ENCODE measurements around the gene ANK3.

Gene ANK3

GRCh38 chr10:60175441-60175971 lies 214.2 kb downstream of the ANK3 start:
- Histone ChIP-seq H3K9ac (ENCODE audit: low read depth in 1 of 2, low read length in 2 of 2) (no peak overlapping the region), H3K4me3 (ENCODE audit: low read length in 2 of 2) (no peak overlapping the region), H3K4me1 (ENCODE audit: control insufficient read depth in 2 of 2, insufficient read depth in 2 of 2, low read length in 2 of 2) (peaks cover 0 to 2% of the 10 kb centered on the region in 2 donors), H3K9me3 (ENCODE audit: control insufficient read depth in 2 of 2, low read length in 2 of 2) (no peaks in the 10 kb centered on the region), H3K27me3 (ENCODE audit: control insufficient read depth in 2 of 2, insufficient read depth in 2 of 2, low read length in 2 of 2) (no peaks in the 10 kb centered on the region), H3K36me3 (ENCODE audit: control insufficient read depth in 2 of 2, insufficient read depth in 2 of 2, low read length in 2 of 2) (peaks cover 0 to 3% of the 10 kb centered on the region in 2 donors), H3K27ac (ENCODE audit: low read depth in 2 of 2, low read length in 2 of 2) (no peak overlapping the region)

DNA sequence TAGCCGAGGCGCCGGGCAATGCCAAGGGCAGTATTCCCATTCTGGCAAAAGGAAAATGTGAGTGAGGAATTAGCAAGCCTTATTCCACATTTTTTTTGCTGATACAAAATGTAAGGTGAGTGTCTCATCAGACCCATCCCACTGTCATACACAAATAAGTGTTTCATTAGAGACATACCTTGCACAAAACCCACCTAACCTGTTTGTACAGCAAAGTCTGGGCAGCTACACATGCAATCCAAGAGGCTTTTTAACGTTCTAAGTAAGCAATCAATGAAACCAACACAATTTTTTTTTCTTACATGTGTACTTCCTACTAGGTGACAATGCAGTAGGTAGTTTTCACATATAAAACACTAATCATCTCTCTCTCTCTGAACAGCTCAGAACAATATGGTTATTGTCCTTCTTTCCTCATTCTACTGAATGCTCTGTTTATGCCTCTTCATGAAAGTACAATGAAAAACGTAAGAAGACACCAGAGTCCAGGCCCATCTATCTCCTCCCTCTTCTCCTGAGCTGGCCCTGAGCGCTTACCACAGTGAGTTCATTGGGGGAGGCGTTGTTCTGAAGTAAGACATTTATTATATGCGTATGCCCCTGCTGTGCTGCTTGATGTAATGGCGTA lies 217.2 kb downstream of the ANK3 start:
- Histone ChIP-seq H3K27ac (ENCODE audit: low read depth in 2 of 2, low read length in 2 of 2) (no peak overlapping the region), H3K9ac (ENCODE audit: low read depth in 1 of 2, low read length in 2 of 2) (no peak overlapping the region)

DNA sequence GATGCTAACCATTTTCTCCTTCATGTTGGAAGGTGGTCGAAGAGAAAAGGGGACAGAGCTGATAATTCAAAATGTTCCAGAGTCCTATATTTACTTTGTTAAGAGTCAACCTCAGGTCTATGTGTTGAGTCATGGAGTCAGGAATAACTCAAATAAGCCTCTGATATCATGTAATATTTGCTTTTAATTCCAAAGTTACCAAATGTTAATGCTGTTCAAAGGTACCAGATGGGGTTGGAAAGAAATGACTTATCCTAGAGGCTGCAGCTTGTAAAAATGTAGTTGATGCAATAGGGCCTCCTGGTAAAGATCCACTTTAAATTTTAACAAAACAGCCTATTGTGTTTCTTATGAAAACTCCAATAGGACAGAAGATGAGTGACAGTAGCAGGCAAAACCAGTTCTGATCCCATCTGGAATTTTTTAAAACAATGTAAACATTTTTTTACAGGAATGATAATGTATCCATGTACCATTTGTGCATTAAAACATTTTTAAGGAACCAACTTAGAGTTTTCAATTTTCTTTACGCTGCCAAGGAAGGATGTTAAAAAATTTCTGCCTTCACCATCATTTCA lies 218.2 kb downstream of the ANK3 start:
- H3K27ac ChIP-seq (ENCODE audit: low read depth in 2 of 2, low read length in 2 of 2), result no peak overlapping the region
- H3K9ac ChIP-seq (ENCODE audit: low read depth in 1 of 2, low read length in 2 of 2), result no peak overlapping the region
- no peaks in the 10 kb centered on the region for H3K4me1 ChIP-seq (ENCODE audit: control insufficient read depth in 2 of 2, insufficient read depth in 2 of 2, low read length in 2 of 2)
- H3K9me3 ChIP-seq (ENCODE audit: control insufficient read depth in 2 of 2, low read length in 2 of 2), result no peaks in the 10 kb centered on the region
- peaks cover 0 to 3% of the 10 kb centered on the region in 2 donors for H3K36me3 ChIP-seq (ENCODE audit: control insufficient read depth in 2 of 2, insufficient read depth in 2 of 2, low read length in 2 of 2)
- no peak overlapping the region for H3K4me3 ChIP-seq (ENCODE audit: low read length in 2 of 2)
- no peaks in the 10 kb centered on the region for H3K27me3 ChIP-seq (ENCODE audit: control insufficient read depth in 2 of 2, insufficient read depth in 2 of 2, low read length in 2 of 2)

More for the DNA sequence above, 217.2 kb downstream of the ANK3 start:
- peaks cover 0 to 2% of the 10 kb centered on the region in 2 donors for H3K4me1 ChIP-seq (ENCODE audit: control insufficient read depth in 2 of 2, insufficient read depth in 2 of 2, low read length in 2 of 2)
- H3K36me3 ChIP-seq (ENCODE audit: control insufficient read depth in 2 of 2, insufficient read depth in 2 of 2, low read length in 2 of 2), result peaks cover 0 to 3% of the 10 kb centered on the region in 2 donors
- no peaks in the 10 kb centered on the region for H3K27me3 ChIP-seq (ENCODE audit: control insufficient read depth in 2 of 2, insufficient read depth in 2 of 2, low read length in 2 of 2)
- H3K4me3 ChIP-seq (ENCODE audit: low read length in 2 of 2), result no peak overlapping the region
- H3K9me3 ChIP-seq (ENCODE audit: control insufficient read depth in 2 of 2, low read length in 2 of 2), result no peaks in the 10 kb centered on the region

- no peak overlapping the region for H3K9ac ChIP-seq (ENCODE audit: low read depth in 1 of 2, low read length in 2 of 2)
- no peak overlapping the region for H3K4me3 ChIP-seq (ENCODE audit: low read length in 2 of 2)
- no peaks in the 10 kb centered on the region for H3K27me3 ChIP-seq (ENCODE audit: control insufficient read depth in 2 of 2, insufficient read depth in 2 of 2, low read length in 2 of 2)
- no peaks in the 10 kb centered on the region for H3K9me3 ChIP-seq (ENCODE audit: control insufficient read depth in 2 of 2, low read length in 2 of 2)
- no peak overlapping the region for H3K27ac ChIP-seq (ENCODE audit: low read depth in 2 of 2, low read length in 2 of 2)
- peaks cover 0 to 3% of the 10 kb centered on the region in 2 donors for H3K36me3 ChIP-seq (ENCODE audit: control insufficient read depth in 2 of 2, insufficient read depth in 2 of 2, low read length in 2 of 2)
- H3K4me1 ChIP-seq (ENCODE audit: control insufficient read depth in 2 of 2, insufficient read depth in 2 of 2, low read length in 2 of 2), result no peaks in the 10 kb centered on the region
These were observed 219.4 kb downstream of the ANK3 start for GRCh38 chr10:60170250-60170649.

- Histone ChIP-seq H3K36me3 (ENCODE audit: control insufficient read depth in 2 of 2, insufficient read depth in 2 of 2, low read length in 2 of 2) (peaks cover 0 to 3% of the 10 kb centered on the region in 2 donors), H3K9ac (ENCODE audit: low read depth in 1 of 2, low read length in 2 of 2) (no peak overlapping the region), H3K4me3 (ENCODE audit: low read length in 2 of 2) (no peak overlapping the region), H3K27ac (ENCODE audit: low read depth in 2 of 2, low read length in 2 of 2) (no peak overlapping the region), H3K9me3 (ENCODE audit: control insufficient read depth in 2 of 2, low read length in 2 of 2) (no peaks in the 10 kb centered on the region), H3K4me1 (ENCODE audit: control insufficient read depth in 2 of 2, insufficient read depth in 2 of 2, low read length in 2 of 2) (no peaks in the 10 kb centered on the region), H3K27me3 (ENCODE audit: control insufficient read depth in 2 of 2, insufficient read depth in 2 of 2, low read length in 2 of 2) (no peaks in the 10 kb centered on the region)
These were observed 220.6 kb downstream of the ANK3 start for GRCh38 chr10:60169111-60169510.

- H3K27ac ChIP-seq (ENCODE audit: low read depth in 2 of 2, low read length in 2 of 2), result no peak overlapping the region
- H3K36me3 ChIP-seq (ENCODE audit: control insufficient read depth in 2 of 2, insufficient read depth in 2 of 2, low read length in 2 of 2), result no peaks in the 10 kb centered on the region
- H3K9me3 ChIP-seq (ENCODE audit: control insufficient read depth in 2 of 2, low read length in 2 of 2), result no peaks in the 10 kb centered on the region
- no peaks in the 10 kb centered on the region for H3K27me3 ChIP-seq (ENCODE audit: control insufficient read depth in 2 of 2, insufficient read depth in 2 of 2, low read length in 2 of 2)
- no peaks in the 10 kb centered on the region for H3K4me1 ChIP-seq (ENCODE audit: control insufficient read depth in 2 of 2, insufficient read depth in 2 of 2, low read length in 2 of 2)
- no peak overlapping the region for H3K4me3 ChIP-seq (ENCODE audit: low read length in 2 of 2)
- H3K9ac ChIP-seq (ENCODE audit: low read depth in 1 of 2, low read length in 2 of 2), result no peak overlapping the region
These were observed 222.6 kb downstream of the ANK3 start for GRCh38 chr10:60167050-60167449.

GRCh38 chr10:60163786-60164185 lies 225.9 kb downstream of the ANK3 start:
- no peak overlapping the region for H3K27ac ChIP-seq (ENCODE audit: low read depth in 2 of 2, low read length in 2 of 2)
- H3K4me3 ChIP-seq (ENCODE audit: low read length in 2 of 2), result no peak overlapping the region
- no peaks in the 10 kb centered on the region for H3K27me3 ChIP-seq (ENCODE audit: control insufficient read depth in 2 of 2, insufficient read depth in 2 of 2, low read length in 2 of 2)
- no peaks in the 10 kb centered on the region for H3K9me3 ChIP-seq (ENCODE audit: control insufficient read depth in 2 of 2, low read length in 2 of 2)
- no peak overlapping the region for H3K9ac ChIP-seq (ENCODE audit: low read depth in 1 of 2, low read length in 2 of 2)
- H3K36me3 ChIP-seq (ENCODE audit: control insufficient read depth in 2 of 2, insufficient read depth in 2 of 2, low read length in 2 of 2), result no peaks in the 10 kb centered on the region
- H3K4me1 ChIP-seq (ENCODE audit: control insufficient read depth in 2 of 2, insufficient read depth in 2 of 2, low read length in 2 of 2), result no peaks in the 10 kb centered on the region

GRCh38 chr10:60162631-60163030 lies 227.0 kb downstream of the ANK3 start:
- Histone ChIP-seq H3K27me3 (ENCODE audit: control insufficient read depth in 2 of 2, insufficient read depth in 2 of 2, low read length in 2 of 2) (no peaks in the 10 kb centered on the region), H3K4me1 (ENCODE audit: control insufficient read depth in 2 of 2, insufficient read depth in 2 of 2, low read length in 2 of 2) (no peaks in the 10 kb centered on the region), H3K4me3 (ENCODE audit: low read length in 2 of 2) (no peak overlapping the region), H3K27ac (ENCODE audit: low read depth in 2 of 2, low read length in 2 of 2) (no peak overlapping the region), H3K9me3 (ENCODE audit: control insufficient read depth in 2 of 2, low read length in 2 of 2) (no peaks in the 10 kb centered on the region), H3K9ac (ENCODE audit: low read depth in 1 of 2, low read length in 2 of 2) (no peak overlapping the region), H3K36me3 (ENCODE audit: control insufficient read depth in 2 of 2, insufficient read depth in 2 of 2, low read length in 2 of 2) (no peaks in the 10 kb centered on the region)

GRCh38 chr10:60155943-60156683 lies 233.6 kb downstream of the ANK3 start:
- no peak overlapping the region for H3K9ac ChIP-seq (ENCODE audit: low read depth in 1 of 2, low read length in 2 of 2)
- no peaks in the 10 kb centered on the region for H3K9me3 ChIP-seq (ENCODE audit: control insufficient read depth in 2 of 2, low read length in 2 of 2)
- no peaks in the 10 kb centered on the region for H3K36me3 ChIP-seq (ENCODE audit: control insufficient read depth in 2 of 2, insufficient read depth in 2 of 2, low read length in 2 of 2)
- H3K27ac ChIP-seq (ENCODE audit: low read depth in 2 of 2, low read length in 2 of 2), result no peak overlapping the region
- no peak overlapping the region for H3K4me3 ChIP-seq (ENCODE audit: low read length in 2 of 2)
- no peaks in the 10 kb centered on the region for H3K27me3 ChIP-seq (ENCODE audit: control insufficient read depth in 2 of 2, insufficient read depth in 2 of 2, low read length in 2 of 2)
- peaks cover 0 to 3% of the 10 kb centered on the region in 2 donors for H3K4me1 ChIP-seq (ENCODE audit: control insufficient read depth in 2 of 2, insufficient read depth in 2 of 2, low read length in 2 of 2)
